Neural cell (in vitro differentiated cells): ENCODE results near the gene PLEKHA7. TPM values are rescaled to one million over a fixed set of nuclear protein-coding genes. Genes with fewer than 3 reads are reported as not detected.
A peak's percentile ranks its signal among the peaks of the same experiment; 100 is the strongest.
"Not testable (repeated sequence)": the region's sequence is repeated elsewhere in the genome, so short reads cannot be mapped to it uniquely, and the experiment has no call there.

ENCODE experiments used
- H2AFZ ChIP-seq: fragments of 200-600, 300-800 bp; sonication (generic), shearing (Covaris generic); 2 replicates; pipeline ENCODE4 v1.6.0; 2014; ENCODE audit warnings: low read depth, mild to moderate bottlenecking, antibody characterized with exemption, low read length, moderate library complexity
- H3F3A ChIP-seq: fragments of 200-600 bp; shearing (Covaris generic); 2 replicates; pipeline ENCODE4 v1.6.1; 2016; ENCODE audit warnings: mild to moderate bottlenecking, moderate library complexity, mixed read lengths, antibody characterized with exemption, low read length; ENCODE audit not compliant: insufficient read depth, poor library complexity, severe bottlenecking
- H3K27ac ChIP-seq: fragments of 200-600, 300-800 bp; sonication (generic), shearing (Covaris generic); 2 replicates; pipeline ENCODE4 v1.5.1; 2014; ENCODE audit warnings: mild to moderate bottlenecking, low read length, moderate library complexity
- H3K27me3 ChIP-seq: fragments of 300-800, 200-600 bp; sonication (generic), shearing (Covaris generic); 2 replicates; pipeline ENCODE4 v1.6.0; 2014; ENCODE audit warnings: mild to moderate bottlenecking, low read depth, low read length, moderate library complexity; ENCODE audit not compliant: insufficient read depth
- H3K36me3 ChIP-seq: fragments of 300-800, 200-600 bp; sonication (generic), shearing (Covaris generic); 2 replicates; pipeline ENCODE4 v1.5.1; 2014; ENCODE audit warnings: mild to moderate bottlenecking, antibody characterized with exemption, low read length, moderate library complexity; ENCODE audit not compliant: insufficient read depth
- H3K4me2 ChIP-seq: fragments of 300-800, 200-600 bp; sonication (generic), shearing (Covaris generic); 2 replicates; pipeline ENCODE4 v1.6.0; 2014; ENCODE audit warnings: mild to moderate bottlenecking, low read length
- H3K4me3 ChIP-seq: fragments of 300-800, 200-600 bp; sonication (generic), shearing (Covaris generic); 2 replicates; pipeline ENCODE4 v1.5.1; 2014; ENCODE audit warnings: mild to moderate bottlenecking, low read length, moderate library complexity
- H3K79me2 ChIP-seq: fragments of 200-600 bp; shearing (Covaris generic); replicated peaks from 2 replicates; pipeline ENCODE4 v1.6.0; 2014; ENCODE audit warnings: mild to moderate bottlenecking, low read length, moderate library complexity; ENCODE audit not compliant: insufficient read depth
- H3K9ac ChIP-seq: fragments of 300-800, 200-600 bp; sonication (generic), shearing (Covaris generic); 2 replicates; pipeline ENCODE4 v1.6.1; 2016; ENCODE audit warnings: mild to moderate bottlenecking, low read length, mixed read lengths
- H3K9me2 ChIP-seq: fragments of 200-600 bp; shearing (Covaris generic); 2 replicates; pipeline ENCODE4 v1.6.1; 2016; ENCODE audit warnings: mild to moderate bottlenecking, low read length, mixed read lengths; ENCODE audit not compliant: insufficient read depth
- H3K9me3 ChIP-seq: fragments of 200-600, 300-800 bp; sonication (generic), shearing (Covaris generic); 2 replicates; pipeline ENCODE4 v1.6.1; 2016; ENCODE audit warnings: mild to moderate bottlenecking, mixed run types, low read length, moderate library complexity, mixed read lengths
- H4K20me1 ChIP-seq: fragments of 200-600 bp; shearing (Covaris generic); 2 replicates; pipeline ENCODE4 v1.6.1; 2016; ENCODE audit warnings: mild to moderate bottlenecking, mixed run types; ENCODE audit not compliant: insufficient read depth
- CTCF ChIP-seq: fragments of 450-650 bp; IDR thresholded peaks from 2 replicates; pipeline ENCODE4 v1.5.1; 2014; ENCODE audit warnings: antibody characterized with exemption, mild to moderate bottlenecking, moderate library complexity; ENCODE audit not compliant: poor library complexity, severe bottlenecking
- EP300 ChIP-seq: fragments of 450-650 bp; conservative IDR thresholded peaks from 2 replicates; pipeline ENCODE4 v1.6.1; 2014; ENCODE audit warnings: antibody characterized with exemption, mild to moderate bottlenecking, moderate library complexity; ENCODE audit not compliant: poor library complexity, severe bottlenecking
- EZH2 ChIP-seq: fragments of 200-600, 300-800 bp; shearing (Covaris generic), sonication (generic); IDR thresholded peaks from 2 replicates; pipeline ENCODE4 v1.6.1; 2014; ENCODE audit warnings: antibody characterized with exemption, low read length, borderline replicate concordance, mild to moderate bottlenecking; ENCODE audit not compliant: insufficient read depth, poor library complexity, severe bottlenecking
- MXI1 ChIP-seq: fragments of 450-650 bp; conservative IDR thresholded peaks from 2 replicates; pipeline ENCODE4 v1.6.1; 2014; ENCODE audit warnings: antibody characterized with exemption, mild to moderate bottlenecking; ENCODE audit not compliant: poor library complexity, severe bottlenecking
- POLR2AphosphoS5 ChIP-seq: IDR thresholded peaks from 2 replicates; pipeline ENCODE4 v1.6.1; 2012
- RAD21 ChIP-seq: fragments of 450-650 bp; conservative IDR thresholded peaks from 2 replicates; pipeline ENCODE4 v1.6.1; 2014; ENCODE audit warnings: antibody characterized with exemption, mild to moderate bottlenecking, moderate library complexity
- REST ChIP-seq: IDR thresholded peaks from 2 replicates; pipeline ENCODE4 v1.6.1; 2012; ENCODE audit warnings: borderline replicate concordance
- SMC3 ChIP-seq: fragments of 450-650 bp; conservative IDR thresholded peaks from 2 replicates; pipeline ENCODE4 v1.6.1; 2014; ENCODE audit warnings: antibody characterized with exemption, mild to moderate bottlenecking, moderate library complexity; ENCODE audit not compliant: poor library complexity
- TAF1 ChIP-seq: IDR thresholded peaks from 2 replicates; pipeline ENCODE4 v1.6.1; 2012; ENCODE audit warnings: low read depth
- polyA plus RNA-seq: library from polyadenylated mRNA; depleted of rRNA; stranded (reverse); fragments of >200 nt; gene quantifications from 2 replicates; pipeline ENCODE4 v1.2.3, GENCODE V29; 2014

The PLEKHA7 gene
- polyA plus RNA-seq, 1 donor from 2014 or later: 45.7 TPM

GRCh38 chr11:16867097-16867496 lies 147.1 kb downstream of the PLEKHA7 start:
- no peak overlapping the region for H3K9ac ChIP-seq
- peaks cover 4% of the 10 kb centered on the region for H3F3A ChIP-seq
- H2AFZ ChIP-seq: no peak overlapping the region
- no peaks in the 10 kb centered on the region for H4K20me1 ChIP-seq
- no peak overlapping the region for H3K4me3 ChIP-seq
- H3K9me2 ChIP-seq: no peaks in the 10 kb centered on the region
- TF ChIP-seq MXI1: no peak
- no peak for TF ChIP-seq CTCF
- no peak for TF ChIP-seq REST
- no peak for TF ChIP-seq EP300
- no peak for TF ChIP-seq TAF1
- TF ChIP-seq RAD21: no peak
- TF ChIP-seq POLR2AphosphoS5: no peak
- no peak for TF ChIP-seq SMC3
- TF ChIP-seq EZH2: no peak
- H3K27ac ChIP-seq: no peak overlapping the region
- H3K9me3 ChIP-seq: no peaks in the 10 kb centered on the region
- no peaks in the 10 kb centered on the region for H3K27me3 ChIP-seq
- H3K36me3 ChIP-seq: no peaks in the 10 kb centered on the region
- H3K79me2 ChIP-seq: peaks cover 1% of the 10 kb centered on the region
- no peak overlapping the region for H3K4me2 ChIP-seq

- H2AFZ ChIP-seq, H3K36me3 ChIP-seq, H3K27me3 ChIP-seq, H3K4me3 ChIP-seq, H3K9me3 ChIP-seq, H3K9me2 ChIP-seq, H3K9ac ChIP-seq, H4K20me1 ChIP-seq, H3K4me2 ChIP-seq, H3F3A ChIP-seq: not testable (repeated sequence)
- Histone ChIP-seq H3K27ac (peak overlapping the region; percentile 92), H3K79me2 (peaks cover 23% of the 10 kb centered on the region)
These were observed 149.8 kb downstream of the PLEKHA7 start for GRCh38 chr11:16864428-16864827.

GRCh38 chr11:16863389-16863788 lies 150.8 kb downstream of the PLEKHA7 start:
- peak overlapping the region; percentile 63 for H3K9ac ChIP-seq
- no peaks in the 10 kb centered on the region for H3K9me3 ChIP-seq
- no peak overlapping the region for H2AFZ ChIP-seq
- H3K4me3 ChIP-seq: peak overlapping the region; percentile 68
- peaks cover 4% of the 10 kb centered on the region for H3F3A ChIP-seq
- peak overlapping the region; percentile 92 for H3K27ac ChIP-seq
- no peak for TF ChIP-seq MXI1
- no peak for TF ChIP-seq SMC3
- peak; percentile 24 for TF ChIP-seq RAD21
- no peak for TF ChIP-seq TAF1
- TF ChIP-seq REST: peak; percentile 4
- TF ChIP-seq CTCF: no peak
- peak; percentile 25 for TF ChIP-seq EP300
- peak; percentile 49 for TF ChIP-seq POLR2AphosphoS5
- TF ChIP-seq EZH2: no peak
- H3K79me2 ChIP-seq: peaks cover 27% of the 10 kb centered on the region
- peak overlapping the region; percentile 88 for H3K4me2 ChIP-seq
- no peaks in the 10 kb centered on the region for H4K20me1 ChIP-seq
- H3K36me3 ChIP-seq: no peaks in the 10 kb centered on the region
- H3K27me3 ChIP-seq: no peaks in the 10 kb centered on the region
- H3K9me2 ChIP-seq: no peaks in the 10 kb centered on the region
